ENCODE data around the gene CTBP2. TPM values are rescaled to one million over a fixed set of nuclear protein-coding genes. Genes with fewer than 3 reads are reported as not detected.
A peak's percentile ranks its signal among the peaks of the same experiment; 100 is the strongest.
"Not testable (repeated sequence)": the region's sequence is repeated elsewhere in the genome, so short reads cannot be mapped to it uniquely, and the experiment has no call there.

Gene CTBP2
- total RNA-seq, 2 donors from 2014 or later, result 107 to 142 TPM

DNA sequence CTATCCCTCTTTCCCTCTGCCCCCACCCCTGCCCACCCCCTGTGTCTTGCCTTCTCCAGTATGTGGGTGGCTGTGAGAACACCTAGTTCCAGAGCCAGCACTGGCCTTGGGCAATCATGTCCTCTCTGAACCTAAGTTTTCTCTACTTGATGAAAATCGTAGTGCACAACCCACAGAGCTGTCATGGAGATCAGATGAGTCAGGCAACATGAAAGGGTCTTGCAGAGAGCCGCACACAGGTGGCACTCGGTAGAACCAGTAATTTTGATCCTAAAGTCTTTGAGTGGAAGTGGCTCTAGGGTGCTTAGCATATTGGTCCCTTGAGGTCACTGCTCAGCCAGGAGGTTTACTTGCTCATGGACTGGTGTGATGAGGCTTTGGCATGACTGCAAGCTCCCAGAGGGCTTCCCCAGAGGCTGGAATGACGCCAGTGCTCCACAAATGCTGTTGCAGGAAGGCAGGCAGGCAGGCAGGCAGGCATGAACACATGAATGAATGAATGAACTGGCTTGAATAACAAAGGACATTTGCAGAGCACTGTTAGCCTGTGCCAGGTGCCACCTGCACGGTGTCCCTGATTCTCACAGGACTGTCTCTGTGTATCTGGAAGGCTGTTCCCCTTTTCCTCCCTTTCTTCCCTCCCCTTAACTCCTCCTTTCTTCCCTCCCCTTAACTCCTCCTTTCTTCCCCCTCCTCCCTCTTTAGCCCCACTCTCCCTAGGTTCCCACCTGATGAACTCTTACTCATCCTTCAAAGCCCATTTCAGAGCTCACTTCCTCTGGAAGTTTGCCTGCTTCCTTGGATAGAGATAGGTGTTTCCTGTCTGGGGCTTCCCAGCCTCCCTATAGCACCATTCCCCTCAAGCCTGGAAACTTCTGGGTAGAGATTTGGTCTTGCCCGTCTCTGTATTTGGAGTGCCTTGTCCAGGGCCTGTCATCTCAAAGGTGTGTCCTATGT lies 27.2 kb upstream of the CTBP2 start:
- no peak for DNase-seq
- intact Hi-C loops (cut with DNase I, micrococcal nuclease), result no loop called here
- ATAC-seq, result no peak

DNA sequence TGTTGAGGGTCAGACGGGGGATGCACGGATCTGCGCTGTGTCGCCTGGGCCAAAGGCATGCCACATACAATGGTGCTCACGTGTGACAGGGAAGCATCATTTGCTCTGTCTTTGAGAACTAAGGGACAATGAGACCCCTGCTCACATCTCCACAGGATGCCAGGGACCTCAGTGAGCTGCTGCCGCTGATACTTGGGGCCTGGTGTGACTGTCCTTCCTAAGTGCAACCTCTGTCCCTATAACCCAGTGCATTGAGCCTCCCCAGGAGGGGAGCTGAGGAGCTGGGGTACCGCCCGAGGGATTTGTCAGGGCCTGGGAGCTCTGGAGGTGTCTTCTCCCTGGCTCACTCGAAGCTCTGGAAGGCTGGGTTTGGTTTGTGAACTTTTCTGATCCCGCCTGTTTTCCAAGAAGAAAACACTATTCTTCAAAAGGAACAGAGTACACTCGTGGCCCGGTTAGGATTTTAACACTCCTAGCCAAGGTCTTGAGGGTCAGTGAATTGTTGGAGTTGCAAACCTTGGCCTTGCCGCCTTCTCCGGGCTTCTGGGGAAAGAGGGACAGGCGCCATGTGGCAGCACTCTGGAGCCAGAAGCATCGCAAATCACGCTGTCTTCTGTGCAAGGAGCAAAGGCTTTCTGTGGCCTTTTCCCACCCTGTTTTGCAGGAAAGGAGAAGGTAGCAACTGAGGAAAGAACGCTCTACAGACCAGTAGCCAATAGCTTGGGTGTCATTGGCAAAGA lies 26.2 kb upstream of the CTBP2 start:
- DNase-seq (no peak), ATAC-seq (no peak)
- intact Hi-C loops (cut with DNase I, micrococcal nuclease), result no loop called here

DNA sequence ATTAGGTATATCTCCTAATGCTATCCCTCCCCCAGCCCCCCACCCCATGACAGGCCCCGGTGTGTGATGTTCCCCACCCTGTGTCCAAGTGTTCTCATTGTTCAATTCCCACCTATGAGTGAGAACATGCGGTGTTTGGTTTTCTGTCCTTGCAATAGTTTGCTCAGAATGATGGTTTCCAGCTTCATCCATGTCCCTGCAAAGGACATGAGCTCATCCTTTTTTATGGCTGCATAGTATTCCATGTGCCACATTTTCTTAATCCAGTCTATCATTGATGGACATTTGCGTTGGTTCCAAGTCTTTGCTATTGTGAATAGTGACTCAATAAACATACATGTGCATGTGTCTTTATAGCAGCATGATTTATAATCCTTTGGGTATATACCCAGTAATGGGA lies 18.7 kb upstream of the CTBP2 start:
- DNase-seq; ATAC-seq; intact Hi-C loops (cut with DNase I, micrococcal nuclease): not testable (repeated sequence)

DNA sequence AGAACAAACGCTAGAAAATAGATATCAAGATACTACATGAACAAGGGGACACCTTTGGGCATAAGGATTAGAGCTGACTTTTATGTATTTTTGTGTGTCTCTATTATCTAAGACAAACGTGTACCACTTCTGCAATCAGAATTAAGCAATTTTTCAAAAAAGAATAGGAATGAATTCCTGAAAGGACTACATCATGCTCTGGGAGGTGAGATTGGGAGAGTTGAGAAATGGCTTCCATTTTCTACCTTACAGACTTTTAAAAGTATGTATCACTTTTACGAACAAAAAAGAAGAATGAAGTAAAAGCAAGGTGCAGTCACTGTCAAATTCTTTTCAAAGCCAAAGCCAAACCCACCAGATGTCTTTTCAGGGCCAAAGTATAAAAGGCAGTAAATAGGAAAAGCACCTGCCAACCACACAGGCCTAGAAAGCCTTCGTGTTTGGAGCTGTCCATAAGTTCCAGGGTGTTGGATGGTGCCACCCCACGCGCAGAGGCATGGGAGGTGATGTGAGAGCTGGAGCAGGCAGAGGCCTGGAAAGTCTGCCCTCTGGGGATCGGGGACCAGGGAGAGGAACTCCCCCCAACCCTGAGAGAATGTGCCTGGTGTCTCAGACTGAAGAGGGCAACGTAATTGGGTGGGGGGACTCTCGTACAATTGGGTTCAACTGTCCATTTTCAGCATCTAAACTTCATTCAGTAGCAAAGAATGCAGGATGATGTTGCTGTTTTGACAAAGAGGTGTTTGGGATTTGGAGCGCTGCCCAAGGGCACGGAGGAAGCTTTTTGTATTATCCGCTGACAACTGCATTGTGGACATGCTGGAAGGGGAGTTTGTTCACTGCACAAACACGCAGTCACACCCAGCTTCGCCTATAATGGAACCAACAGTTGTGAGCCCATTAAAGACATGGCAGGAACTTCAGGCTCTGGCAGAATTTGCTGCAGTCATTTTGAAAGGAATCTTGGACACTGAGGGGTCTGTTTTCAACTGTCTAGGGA lies 17.6 kb upstream of the CTBP2 start:
- no peak for ATAC-seq
- intact Hi-C loops (cut with DNase I, micrococcal nuclease), result no loop called here
- DNase-seq, result no peak

DNA sequence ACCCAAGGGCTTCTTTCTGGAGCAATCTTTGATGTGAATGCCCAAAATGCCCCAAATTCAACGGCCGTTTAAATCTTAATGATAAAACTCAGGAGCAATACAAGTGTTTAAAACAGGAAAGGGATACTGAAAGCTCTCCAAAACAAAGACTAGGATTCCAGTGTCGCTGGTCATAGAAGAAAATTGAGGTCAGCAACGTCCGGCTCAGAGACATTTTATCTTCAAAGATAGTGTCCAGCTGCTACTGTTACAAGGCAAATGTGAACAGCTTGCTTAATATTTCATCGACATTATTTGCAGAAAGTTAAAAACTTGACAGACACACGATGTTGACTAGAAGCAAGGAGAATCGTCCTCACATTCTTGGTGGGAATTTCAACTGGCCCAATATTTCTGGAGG lies 15.4 kb upstream of the CTBP2 start:
- intact Hi-C loops (cut with DNase I, micrococcal nuclease), result no loop called here
- ATAC-seq, result no peak
- no peak for DNase-seq

DNA sequence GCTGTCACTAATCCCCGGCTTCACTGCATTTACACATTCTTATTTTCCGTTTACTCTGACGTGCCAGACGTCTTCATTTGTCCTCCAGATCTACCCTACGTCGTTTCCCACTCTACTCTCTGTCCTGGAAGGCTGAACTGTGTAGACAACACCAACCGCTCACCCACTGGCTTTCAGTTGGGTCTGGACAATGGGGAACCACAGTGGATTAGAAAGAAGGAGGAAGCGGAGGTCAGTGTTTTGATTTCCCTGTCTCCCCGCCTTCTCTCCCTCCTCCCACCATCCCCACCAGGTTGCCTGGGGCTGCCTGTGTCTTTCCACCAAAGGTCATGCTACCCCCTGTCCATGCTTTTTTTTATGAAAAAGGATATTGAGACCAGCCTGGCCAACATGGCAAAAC lies 14.0 kb upstream of the CTBP2 start:
- intact Hi-C loops (cut with DNase I, micrococcal nuclease), result no loop called here
- ATAC-seq (no peak), DNase-seq (no peak)

DNA sequence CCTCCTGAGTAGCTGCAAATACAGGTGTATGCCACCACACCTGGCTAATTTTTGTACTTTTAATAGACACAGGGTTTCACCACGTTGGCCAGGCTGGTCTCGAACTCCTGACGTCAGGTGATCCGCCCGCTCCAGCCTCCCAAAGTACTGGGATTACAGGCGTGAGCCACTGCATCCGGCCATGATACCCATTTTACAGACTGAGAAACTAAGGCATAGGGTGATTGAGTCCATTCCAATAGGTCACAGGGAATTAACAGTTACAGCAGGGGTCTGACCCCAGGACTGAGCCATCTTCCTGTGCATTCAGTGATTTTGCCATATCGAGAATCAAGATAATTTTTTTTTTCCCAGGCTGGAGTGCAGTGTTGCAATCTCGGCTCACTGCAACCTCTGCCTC lies 12.3 kb upstream of the CTBP2 start:
- ATAC-seq (no peak), DNase-seq (no peak)
- intact Hi-C loops (cut with DNase I, micrococcal nuclease), result no loop called here

DNA sequence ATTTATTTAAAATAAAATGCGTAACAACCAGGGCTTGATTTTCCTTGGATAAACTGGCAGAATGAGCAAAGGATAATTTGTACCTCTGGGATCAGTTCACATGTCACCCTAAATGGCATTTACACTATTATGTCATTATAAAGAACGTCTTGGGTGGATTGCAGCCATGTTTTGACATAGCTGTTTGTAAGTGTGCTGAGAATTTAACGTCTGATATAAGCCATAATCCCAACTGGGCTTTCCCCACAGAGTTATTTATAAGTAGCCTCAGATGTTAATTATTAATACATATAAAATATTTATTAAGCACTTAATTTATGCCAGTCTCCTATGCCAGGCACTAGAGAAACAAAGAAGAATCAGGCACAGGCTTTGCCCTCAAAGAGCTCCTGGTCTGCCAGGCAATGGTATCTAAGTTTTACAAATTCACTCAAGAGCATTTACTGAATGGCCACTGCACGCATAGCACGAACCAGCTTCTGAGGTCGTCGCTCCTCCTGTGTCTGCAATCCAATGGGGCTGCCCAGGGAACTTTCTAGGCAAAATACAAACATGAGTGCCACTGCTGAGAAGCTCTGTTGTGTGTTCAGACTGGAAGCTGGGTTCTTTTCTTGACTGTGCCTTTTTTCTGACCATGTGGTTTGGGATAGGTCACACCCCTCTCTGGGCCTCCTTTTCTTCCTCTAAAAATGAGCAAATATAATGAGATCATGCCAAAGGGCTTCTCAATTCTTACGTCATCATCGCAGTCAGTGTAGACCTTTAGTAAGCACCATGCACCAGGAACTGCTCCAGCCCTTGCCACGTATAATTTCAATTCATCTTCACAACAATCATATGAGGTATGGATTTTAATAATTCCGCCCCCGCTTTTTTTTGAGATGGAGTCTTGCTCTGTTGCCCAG lies 11.3 kb upstream of the CTBP2 start:
- no peak for DNase-seq
- no peak for ATAC-seq
- intact Hi-C loops (cut with DNase I, micrococcal nuclease), result no loop called here

DNA sequence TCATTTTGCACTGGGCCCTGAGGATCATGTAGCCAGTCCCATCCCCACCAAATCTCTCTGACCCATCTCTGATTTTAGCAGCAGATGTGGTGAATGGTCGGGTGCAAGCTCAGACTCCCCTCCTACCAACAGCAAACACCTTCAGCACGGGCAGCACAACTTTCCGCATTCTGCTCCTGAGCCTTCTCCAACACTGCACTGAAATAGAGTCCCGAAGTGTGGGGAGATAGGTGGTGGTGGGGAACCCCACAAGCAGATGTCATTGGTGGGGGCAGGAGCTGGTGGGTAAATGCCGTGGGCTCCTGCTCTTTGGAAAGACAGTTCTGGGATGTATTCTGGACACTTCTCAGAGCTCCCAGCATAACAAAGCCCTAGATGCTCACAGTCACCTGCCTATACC lies 9.6 kb upstream of the CTBP2 start:
- no peak for ATAC-seq
- DNase-seq, result no peak
- intact Hi-C loops (cut with DNase I, micrococcal nuclease), result no loop called here

DNA sequence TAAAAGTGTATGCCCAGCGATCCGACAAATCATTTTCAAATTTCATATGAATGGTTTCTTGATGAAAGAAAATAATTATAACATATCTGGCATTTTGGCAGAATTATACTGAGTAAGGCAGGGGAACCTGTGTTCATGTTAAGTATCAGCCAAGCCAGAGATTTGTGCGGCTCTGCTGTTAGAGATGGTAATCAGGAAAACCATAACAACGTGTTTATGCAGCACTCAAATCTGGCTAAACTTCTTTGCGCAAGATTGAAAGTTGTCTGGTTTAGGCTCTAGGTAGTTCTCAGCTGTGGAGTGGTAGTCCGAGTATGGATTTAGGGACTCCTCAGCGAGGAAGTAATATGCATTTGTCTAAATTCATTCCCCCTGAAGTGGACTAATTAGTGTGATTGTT lies 8.9 kb upstream of the CTBP2 start:
- DNase-seq, result no peak
- intact Hi-C loops (cut with DNase I, micrococcal nuclease), result no loop called here
- ATAC-seq, result no peak

DNA sequence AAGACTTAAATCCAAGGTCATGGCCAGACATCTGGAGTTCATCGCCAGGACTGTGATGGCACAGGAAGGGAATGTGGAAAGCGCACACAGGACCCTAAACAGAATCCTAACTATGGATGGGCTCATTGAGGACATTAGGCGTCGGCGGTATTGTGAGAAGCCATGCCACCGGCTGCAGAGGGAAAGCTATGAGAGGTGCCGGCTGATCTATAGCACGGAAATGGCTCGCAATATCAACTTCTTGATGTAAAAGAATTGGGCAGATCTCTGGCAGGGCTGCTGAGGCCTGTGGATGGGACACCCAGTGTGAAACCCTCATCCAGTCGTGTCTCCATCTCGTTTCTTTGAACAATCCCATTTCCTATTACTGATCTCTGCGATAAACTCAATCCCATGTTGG lies 6.3 kb upstream of the CTBP2 start:
- DNase-seq (no peak), ATAC-seq (no peak)
- intact Hi-C loops (cut with DNase I, micrococcal nuclease), result no loop called here

DNA sequence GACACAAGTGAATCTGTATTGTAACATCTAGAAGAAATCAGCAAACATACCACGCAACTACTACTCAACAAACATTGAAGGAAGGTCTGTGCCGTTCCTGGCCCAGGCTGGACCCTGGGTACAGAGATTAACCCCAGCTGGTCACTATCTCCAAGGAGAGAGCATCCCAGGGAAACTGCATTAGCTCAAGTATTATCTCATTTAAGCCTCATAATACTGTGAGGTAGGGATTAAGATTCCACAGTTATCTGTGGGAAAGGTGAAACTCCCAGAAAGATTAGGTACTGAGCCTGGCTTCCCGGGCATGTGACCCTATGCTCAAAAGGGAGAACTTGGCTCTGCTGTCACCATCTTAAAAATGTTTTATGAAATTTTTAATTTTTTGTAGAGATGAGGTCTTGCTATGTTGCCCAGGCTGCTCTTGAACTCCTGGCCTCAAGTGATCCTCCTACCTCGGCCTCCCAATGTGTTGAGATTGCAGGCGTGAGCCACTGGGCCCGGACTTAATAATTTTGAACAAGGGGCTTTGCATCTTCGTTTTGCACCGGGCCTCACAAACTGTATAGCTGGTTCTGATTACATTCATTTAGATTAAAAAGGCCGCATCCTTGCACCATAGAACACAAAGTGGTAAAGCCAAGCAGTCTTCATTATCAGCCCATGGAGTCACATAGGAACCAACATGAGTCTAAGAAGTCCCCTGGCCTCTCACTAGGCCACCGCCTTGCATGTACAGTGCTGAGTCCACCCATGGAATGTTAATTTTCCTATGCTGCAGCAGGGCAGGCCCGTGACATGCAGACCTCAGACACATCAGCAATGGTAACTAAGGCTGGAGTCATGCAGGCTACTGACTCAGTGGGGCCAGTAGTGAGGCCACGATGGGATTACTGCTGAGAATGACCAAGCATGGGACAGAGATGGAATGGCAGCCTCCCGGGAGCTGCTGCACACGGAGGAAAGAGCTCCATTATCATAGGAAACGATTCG lies 5.5 kb upstream of the CTBP2 start:
- intact Hi-C loops (cut with DNase I, micrococcal nuclease), result no loop called here
- ATAC-seq, result no peak
- DNase-seq, result no peak

DNA sequence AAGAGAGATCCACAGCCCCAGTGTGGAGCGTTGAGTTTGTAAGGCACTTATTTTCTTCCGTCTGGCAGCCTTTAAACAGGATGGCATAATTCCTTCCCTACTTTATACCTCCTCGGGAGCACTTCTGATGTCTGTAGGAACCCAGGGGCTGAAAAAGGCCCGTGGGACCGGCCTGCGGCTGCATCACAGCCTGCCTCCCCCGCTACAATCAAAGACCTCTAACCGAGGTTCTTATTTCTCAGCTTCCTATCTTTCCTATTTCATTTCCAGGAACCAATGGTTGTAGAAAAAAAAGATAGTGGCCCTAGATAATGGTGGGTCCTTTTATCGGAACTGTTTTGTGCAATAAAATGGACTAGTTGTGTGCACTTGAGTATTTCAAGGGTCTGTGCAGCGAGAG lies 4.1 kb upstream of the CTBP2 start:
- DNase-seq (no peak), ATAC-seq (no peak)
- intact Hi-C loops (cut with DNase I, micrococcal nuclease), result no loop called here

DNA sequence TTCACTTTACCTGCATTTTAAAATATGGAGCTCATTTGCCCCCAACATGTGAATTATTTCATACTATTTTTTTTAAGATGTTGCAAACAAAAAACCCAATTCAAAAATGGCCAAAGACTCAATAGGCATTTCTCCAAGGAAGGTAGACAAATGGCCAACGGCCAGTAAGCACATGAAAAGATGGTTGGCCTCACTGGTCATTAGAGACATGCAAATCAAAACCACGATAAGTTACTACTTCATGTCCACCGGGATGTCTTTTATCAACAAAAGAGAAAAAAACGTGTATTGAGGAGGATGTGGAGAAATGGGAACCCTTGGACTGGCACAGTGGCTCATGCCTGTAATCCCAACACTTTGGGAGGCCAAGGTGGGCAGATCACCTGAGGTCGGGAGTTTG lies 3.4 kb upstream of the CTBP2 start:
- intact Hi-C loops (cut with DNase I, micrococcal nuclease), result no loop called here

DNA sequence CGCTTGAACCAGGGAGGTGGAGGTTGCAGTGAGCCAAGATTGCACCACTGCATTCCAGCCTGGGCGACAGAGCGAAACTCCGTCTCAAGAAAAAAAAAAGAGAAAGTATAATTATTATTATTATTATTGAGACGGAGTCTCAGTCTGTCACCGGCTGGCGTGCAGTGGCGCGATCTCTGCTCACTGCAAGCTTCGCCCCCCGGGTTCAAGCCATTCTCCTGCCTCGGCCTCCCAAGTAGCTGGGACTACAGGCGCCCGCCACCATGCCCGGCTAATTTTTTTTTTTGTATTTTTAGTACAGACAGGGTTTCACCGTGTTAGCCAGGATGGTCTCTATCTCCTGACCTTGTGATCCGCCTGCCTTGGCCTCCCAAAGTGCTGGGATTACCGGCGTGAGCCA lies 2.9 kb upstream of the CTBP2 start:
- ATAC-seq; DNase-seq; intact Hi-C loops (cut with DNase I, micrococcal nuclease): not testable (repeated sequence)

More for the DNA sequence above, 3.4 kb upstream of the CTBP2 start:
- ATAC-seq (no peak), DNase-seq (no peak)

DNA sequence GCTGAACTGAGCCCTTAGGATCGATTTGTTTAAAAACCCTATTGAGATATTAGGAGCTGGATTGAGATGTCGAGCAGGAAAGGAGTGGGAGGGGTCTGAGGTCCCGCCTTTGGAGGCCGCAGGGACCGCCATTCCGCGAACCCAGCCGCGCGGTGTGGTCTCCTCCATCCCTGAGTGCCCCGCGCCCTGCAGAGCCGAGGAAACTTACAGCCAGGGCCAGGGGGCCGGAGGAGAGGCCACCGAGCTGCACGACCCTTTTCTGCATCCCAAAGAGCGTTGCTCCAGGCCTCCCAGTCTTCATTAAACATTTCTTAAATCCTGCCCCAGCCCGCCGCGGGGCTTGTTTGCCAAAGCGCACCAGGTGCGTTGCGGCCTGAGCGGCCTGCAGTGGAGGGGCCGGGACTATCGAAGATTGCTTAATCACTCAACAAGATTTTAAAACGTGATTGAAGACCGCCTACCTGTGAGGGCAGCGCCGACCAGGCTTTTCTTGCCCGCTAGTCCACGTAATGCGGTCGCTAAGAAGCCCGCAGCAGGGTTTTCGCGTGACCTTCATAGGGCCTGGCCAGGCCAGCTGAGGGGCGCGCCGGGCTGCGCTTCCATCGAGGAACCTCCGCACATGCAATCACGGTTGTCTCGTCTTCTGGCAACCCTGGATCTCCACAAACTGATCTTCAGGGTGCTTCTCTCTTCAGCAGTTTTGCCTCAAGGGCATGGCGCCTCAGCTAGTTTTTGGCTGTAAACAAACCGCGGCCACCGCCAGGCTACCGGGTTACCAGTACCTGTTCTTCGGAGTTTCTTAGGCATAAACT lies 2.0 kb upstream of the CTBP2 start:
- peak; percentile 42 to 45 for DNase-seq
- intact Hi-C loops (cut with DNase I, micrococcal nuclease), result no loop called here
- ATAC-seq, result peak; percentile 6

Data from left colon (tissue), 2 donors.